IPS-18a (cell line): Measurements from ENCODE around the gene UBL3.

Experiments
- H3K27ac ChIP-seq: one replicate; pipeline ENCODE4 v1.5.1; 2013; ENCODE audit warnings: low read length
- H3K27me3 ChIP-seq: one replicate; pipeline ENCODE4 v1.6.1; 2013; ENCODE audit warnings: mild to moderate bottlenecking, low read length; ENCODE audit not compliant: control insufficient read depth, insufficient read depth
- H3K36me3 ChIP-seq: one replicate; pipeline ENCODE4 v1.6.1; 2013; ENCODE audit warnings: low read depth, low read length; ENCODE audit not compliant: control insufficient read depth
- H3K4me1 ChIP-seq: one replicate; pipeline ENCODE4 v1.6.1; 2013; ENCODE audit warnings: low read depth, low read length; ENCODE audit not compliant: control insufficient read depth
- H3K4me3 ChIP-seq: one replicate; pipeline ENCODE4 v1.5.1; 2013; ENCODE audit warnings: low read length
- H3K9ac ChIP-seq: one replicate; pipeline ENCODE4 v1.6.1; 2013; ENCODE audit warnings: mild to moderate bottlenecking, low read length, moderate library complexity
- H3K9me3 ChIP-seq: one replicate; pipeline ENCODE4 v1.6.1; 2013; ENCODE audit warnings: low read depth, low read length; ENCODE audit not compliant: control insufficient read depth

Gene UBL3

GRCh38 chr13:29782798-29783197 lies 67.6 kb downstream of the UBL3 start:
- no peaks in the 10 kb centered on the region for H3K36me3 ChIP-seq
- H3K27me3 ChIP-seq = no peaks in the 10 kb centered on the region
- H3K9ac ChIP-seq = no peak overlapping the region
- H3K27ac ChIP-seq = no peak overlapping the region
- no peaks in the 10 kb centered on the region for H3K9me3 ChIP-seq
- H3K4me3 ChIP-seq = no peak overlapping the region
- H3K4me1 ChIP-seq = no peaks in the 10 kb centered on the region

- Histone ChIP-seq H3K4me3 (no peak overlapping the region), H3K4me1 (peaks cover 3% of the 10 kb centered on the region), H3K36me3 (peaks cover 3% of the 10 kb centered on the region), H3K27me3 (no peaks in the 10 kb centered on the region), H3K9me3 (no peaks in the 10 kb centered on the region), H3K9ac (no peak overlapping the region), H3K27ac (no peak overlapping the region)
Measured at GRCh38 chr13:29774830-29775229, 75.6 kb downstream of the UBL3 start.

GRCh38 chr13:29771247-29771646 lies 79.2 kb downstream of the UBL3 start:
- no peaks in the 10 kb centered on the region for H3K9me3 ChIP-seq
- H3K9ac ChIP-seq = no peak overlapping the region
- H3K4me3 ChIP-seq = no peak overlapping the region
- no peaks in the 10 kb centered on the region for H3K27me3 ChIP-seq
- peaks cover 11% of the 10 kb centered on the region for H3K4me1 ChIP-seq
- peaks cover 10% of the 10 kb centered on the region for H3K36me3 ChIP-seq
- no peak overlapping the region for H3K27ac ChIP-seq

- no peak overlapping the region for H3K27ac ChIP-seq
- H3K9me3 ChIP-seq = no peaks in the 10 kb centered on the region
- H3K27me3 ChIP-seq = no peaks in the 10 kb centered on the region
- no peak overlapping the region for H3K9ac ChIP-seq
- H3K4me3 ChIP-seq = no peak overlapping the region
- H3K36me3 ChIP-seq = peaks cover 10% of the 10 kb centered on the region
- H3K4me1 ChIP-seq = peaks cover 7% of the 10 kb centered on the region
Measured at GRCh38 chr13:29767006-29767405, 83.4 kb downstream of the UBL3 start.

GRCh38 chr13:29763436-29764180 lies 86.8 kb downstream of the UBL3 start:
- H3K4me3 ChIP-seq = no peak overlapping the region
- no peaks in the 10 kb centered on the region for H3K27me3 ChIP-seq
- H3K9ac ChIP-seq = no peak overlapping the region
- peaks cover 8% of the 10 kb centered on the region for H3K36me3 ChIP-seq
- H3K27ac ChIP-seq = no peak overlapping the region
- H3K4me1 ChIP-seq = peaks cover 7% of the 10 kb centered on the region
- H3K9me3 ChIP-seq = no peaks in the 10 kb centered on the region

- no peaks in the 10 kb centered on the region for H3K9me3 ChIP-seq
- H3K9ac ChIP-seq = no peak overlapping the region
- H3K4me3 ChIP-seq = no peak overlapping the region
- no peaks in the 10 kb centered on the region for H3K27me3 ChIP-seq
- peaks cover under 1% of the 10 kb centered on the region for H3K4me1 ChIP-seq
- no peak overlapping the region for H3K27ac ChIP-seq
- peaks cover 4% of the 10 kb centered on the region for H3K36me3 ChIP-seq
Measured at GRCh38 chr13:29761815-29762214, 88.6 kb downstream of the UBL3 start.

GRCh38 chr13:29761160-29761559 lies 89.3 kb downstream of the UBL3 start:
- Histone ChIP-seq H3K4me3 (no peak overlapping the region), H3K36me3 (no peaks in the 10 kb centered on the region), H3K27me3 (no peaks in the 10 kb centered on the region), H3K4me1 (no peaks in the 10 kb centered on the region), H3K9ac (no peak overlapping the region), H3K9me3 (no peaks in the 10 kb centered on the region), H3K27ac (no peak overlapping the region)

- H3K4me3 ChIP-seq = no peak overlapping the region
- no peaks in the 10 kb centered on the region for H3K27me3 ChIP-seq
- no peak overlapping the region for H3K9ac ChIP-seq
- no peaks in the 10 kb centered on the region for H3K4me1 ChIP-seq
- H3K9me3 ChIP-seq = no peaks in the 10 kb centered on the region
- no peaks in the 10 kb centered on the region for H3K36me3 ChIP-seq
- no peak overlapping the region for H3K27ac ChIP-seq
Measured at GRCh38 chr13:29760544-29760943, 89.9 kb downstream of the UBL3 start.

- no peaks in the 10 kb centered on the region for H3K27me3 ChIP-seq
- no peak overlapping the region for H3K9ac ChIP-seq
- no peaks in the 10 kb centered on the region for H3K9me3 ChIP-seq
- no peak overlapping the region for H3K27ac ChIP-seq
- peaks cover 7% of the 10 kb centered on the region for H3K4me1 ChIP-seq
- H3K36me3 ChIP-seq = no peaks in the 10 kb centered on the region
- no peak overlapping the region for H3K4me3 ChIP-seq
Measured at GRCh38 chr13:29758531-29759114, 91.8 kb downstream of the UBL3 start.

GRCh38 chr13:29756506-29756905 lies 93.9 kb downstream of the UBL3 start:
- H3K9ac ChIP-seq = no peak overlapping the region
- H3K27ac ChIP-seq = no peak overlapping the region
- no peaks in the 10 kb centered on the region for H3K27me3 ChIP-seq
- H3K9me3 ChIP-seq = no peaks in the 10 kb centered on the region
- peaks cover 9% of the 10 kb centered on the region for H3K4me1 ChIP-seq
- no peak overlapping the region for H3K4me3 ChIP-seq
- no peaks in the 10 kb centered on the region for H3K36me3 ChIP-seq

- peak overlapping the region; percentile 38 for H3K27ac ChIP-seq
Measured at GRCh38 chr13:29754473-29754806, 96.0 kb downstream of the UBL3 start.

More at GRCh38 chr13:29754473-29754806, 96.0 kb downstream of the UBL3 start:
- H3K4me1 ChIP-seq = peaks cover 9% of the 10 kb centered on the region
- no peaks in the 10 kb centered on the region for H3K9me3 ChIP-seq
- no peaks in the 10 kb centered on the region for H3K27me3 ChIP-seq
- H3K9ac ChIP-seq = no peak overlapping the region
- H3K4me3 ChIP-seq = no peak overlapping the region
- H3K36me3 ChIP-seq = no peaks in the 10 kb centered on the region
